Spleen (tissue), 7 donors: ENCODE measurements around the gene PTX4.

ENCODE experiments used
- POLR2A ChIP-seq, 3 donors: fragments of 450-650 bp; IDR thresholded peaks; one replicate each; pipeline ENCODE4 v1.5.1; 2017; ENCODE audit warnings: antibody characterized with exemption in 3 of 3, mild to moderate bottlenecking in 1 of 3
- POLR2AphosphoS5 ChIP-seq, 3 donors: sonication (generic); formaldehyde crosslinking; IDR thresholded peaks; one replicate each; pipeline ENCODE4 v1.5.1; 2017; ENCODE audit warnings: antibody characterized with exemption in 3 of 3
- TF ChIP-seq, protein P1 (sequence below), 11 experiments: fragments of 200-600 bp in 7 of 11; fragments of 450-650 bp in 4 of 11; sonication (generic) in 4 of 11; IDR thresholded peaks in 8 of 11; conservative IDR thresholded peaks in 3 of 11; 1 replicate in 7 of 11; 2 replicates in 4 of 11; pipeline versions ENCODE4 v1.4.0 to v1.8.0; 2016 to 2021; ENCODE audit warnings: antibody characterized with exemption in 11 of 11, inconsistent platforms in 4 of 11, mild to moderate bottlenecking in 1 of 11
- donor health status: DM: no; HTN: no; CAD: no; lungs with moderate emphysema.
- donor health status: DM: no; HTN: no; CAD: no.
- donor health status: DM: no; HTN: no; CAD: no.

DNA sequence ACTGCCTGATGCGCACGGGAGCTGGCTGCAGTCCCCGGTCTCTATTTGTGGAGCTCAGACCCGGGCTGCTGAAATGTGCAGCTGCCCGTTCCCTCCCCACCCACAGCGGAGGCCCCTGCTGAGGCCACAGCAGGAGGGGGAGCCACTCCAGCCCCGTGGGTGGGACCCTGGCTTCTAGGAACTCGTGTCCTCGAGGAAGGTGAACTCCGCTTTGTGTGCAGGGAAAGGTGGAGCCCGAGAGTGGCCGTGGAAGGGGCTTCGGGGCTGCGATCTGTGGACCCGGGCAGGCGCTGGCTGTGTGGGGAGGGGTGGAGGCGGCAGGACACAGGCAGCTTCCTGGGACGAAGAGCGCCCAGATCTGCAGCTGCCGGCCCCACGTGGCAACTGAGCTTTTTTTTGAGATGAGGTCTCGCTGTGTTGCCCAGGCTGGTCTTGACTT, 47.3 kb downstream of the PTX4 start:
- TF ChIP-seq POLR2AphosphoS5 (IDR thresholded peaks at IDR 0.05) (no peak), POLR2A (IDR thresholded peaks at IDR 0.05) (no peak)
- TF ChIP-seq, protein P1, sequence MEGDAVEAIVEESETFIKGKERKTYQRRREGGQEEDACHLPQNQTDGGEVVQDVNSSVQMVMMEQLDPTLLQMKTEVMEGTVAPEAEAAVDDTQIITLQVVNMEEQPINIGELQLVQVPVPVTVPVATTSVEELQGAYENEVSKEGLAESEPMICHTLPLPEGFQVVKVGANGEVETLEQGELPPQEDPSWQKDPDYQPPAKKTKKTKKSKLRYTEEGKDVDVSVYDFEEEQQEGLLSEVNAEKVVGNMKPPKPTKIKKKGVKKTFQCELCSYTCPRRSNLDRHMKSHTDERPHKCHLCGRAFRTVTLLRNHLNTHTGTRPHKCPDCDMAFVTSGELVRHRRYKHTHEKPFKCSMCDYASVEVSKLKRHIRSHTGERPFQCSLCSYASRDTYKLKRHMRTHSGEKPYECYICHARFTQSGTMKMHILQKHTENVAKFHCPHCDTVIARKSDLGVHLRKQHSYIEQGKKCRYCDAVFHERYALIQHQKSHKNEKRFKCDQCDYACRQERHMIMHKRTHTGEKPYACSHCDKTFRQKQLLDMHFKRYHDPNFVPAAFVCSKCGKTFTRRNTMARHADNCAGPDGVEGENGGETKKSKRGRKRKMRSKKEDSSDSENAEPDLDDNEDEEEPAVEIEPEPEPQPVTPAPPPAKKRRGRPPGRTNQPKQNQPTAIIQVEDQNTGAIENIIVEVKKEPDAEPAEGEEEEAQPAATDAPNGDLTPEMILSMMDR (IDR thresholded peaks at IDR 0.05 in 8 of 11, conservative IDR thresholded peaks at IDR 0.05 in 3 of 11): no peak
